Liver (tissue), 9 donors: Measurements from ENCODE around the gene OGN. TPM values are rescaled to one million over a fixed set of nuclear protein-coding genes. Genes with fewer than 3 reads are reported as not detected.

Source experiments
- DNase-seq: peaks from one replicate; pipeline ENCODE4 v3.0.0-alpha.2; 2017; ENCODE audit warnings: low spot score
- H3K27ac ChIP-seq, 2 donors: one replicate each; pipeline ENCODE4 v1.7.0; 2013; ENCODE audit warnings: inconsistent platforms in 2 of 2, low read length in 2 of 2, control low read depth in 1 of 2, low read depth in 1 of 2, mild to moderate bottlenecking in 1 of 2
- H3K27me3 ChIP-seq, 4 donors: one replicate each; pipeline versions ENCODE4 v1.6.1 to v1.7.0; 2013; ENCODE audit warnings: low read length in 3 of 4, inconsistent platforms in 1 of 4, mild to moderate bottlenecking in 1 of 4, moderate library complexity in 1 of 4; ENCODE audit not compliant: control insufficient read depth in 4 of 4, insufficient read depth in 4 of 4
- H3K36me3 ChIP-seq, 4 donors: one replicate each; pipeline versions ENCODE4 v1.6.1 to v1.7.0; 2013; ENCODE audit warnings: low read length in 3 of 4, mild to moderate bottlenecking in 3 of 4, low read depth in 1 of 4, moderate library complexity in 1 of 4; ENCODE audit not compliant: control insufficient read depth in 4 of 4, insufficient read depth in 3 of 4
- H3K4me1 ChIP-seq, 4 donors: one replicate each; pipeline versions ENCODE4 v1.6.1 to v1.7.0; 2013; ENCODE audit warnings: low read length in 3 of 4, mild to moderate bottlenecking in 3 of 4, moderate library complexity in 1 of 4; ENCODE audit not compliant: control insufficient read depth in 4 of 4, insufficient read depth in 4 of 4
- H3K4me3 ChIP-seq, 3 donors: one replicate each; pipeline versions ENCODE4 v1.6.1 to v1.7.0; 2013; ENCODE audit warnings: low read length in 3 of 3, control low read depth in 1 of 3, low read depth in 1 of 3, mild to moderate bottlenecking in 1 of 3
- H3K9ac ChIP-seq, 2 donors: one replicate each; pipeline ENCODE4 v1.7.0; 2013; ENCODE audit warnings: low read length in 2 of 2, mild to moderate bottlenecking in 2 of 2, moderate library complexity in 2 of 2, control low read depth in 1 of 2, low read depth in 1 of 2
- H3K9me3 ChIP-seq, 4 donors: one replicate each; pipeline versions ENCODE4 v1.6.1 to v1.7.0; 2013; ENCODE audit warnings: low read length in 3 of 4; ENCODE audit not compliant: control insufficient read depth in 4 of 4
- EGR1 ChIP-seq, 2 donors: IDR thresholded peaks; 2 replicates each; pipeline ENCODE4 v1.6.1; 2016 to 2018; ENCODE audit warnings: antibody characterized with exemption in 2 of 2, low read depth in 2 of 2
- GABPA ChIP-seq, 2 donors: IDR thresholded peaks in 1 of 2; conservative IDR thresholded peaks in 1 of 2; 2 replicates each; pipeline ENCODE4 v1.6.1; 2016; ENCODE audit warnings: antibody characterized with exemption in 2 of 2, mild to moderate bottlenecking in 1 of 2, moderate library complexity in 1 of 2
- HNF4A ChIP-seq, 2 donors: conservative IDR thresholded peaks; 2 replicates each; pipeline ENCODE4 v1.6.1; 2016; ENCODE audit warnings: antibody characterized with exemption in 2 of 2, mild to moderate bottlenecking in 2 of 2
- HNF4G ChIP-seq: IDR thresholded peaks from 2 replicates; pipeline ENCODE4 v1.6.1; 2016; ENCODE audit warnings: antibody characterized with exemption
- NR2F2 ChIP-seq: IDR thresholded peaks from 2 replicates; pipeline ENCODE4 v1.6.1; 2016; ENCODE audit warnings: antibody characterized with exemption
- RAD21 ChIP-seq, 2 donors: IDR thresholded peaks; 2 replicates each; pipeline ENCODE4 v1.6.1; 2016; ENCODE audit warnings: antibody characterized with exemption in 2 of 2, mild to moderate bottlenecking in 2 of 2
- RXRA ChIP-seq, 2 donors: IDR thresholded peaks; 2 replicates each; pipeline ENCODE4 v1.6.1; 2017 to 2018; ENCODE audit warnings: antibody characterized with exemption in 2 of 2, mild to moderate bottlenecking in 1 of 2
- SP1 ChIP-seq: IDR thresholded peaks from 2 replicates; pipeline ENCODE4 v1.6.1; 2018; ENCODE audit warnings: antibody characterized with exemption, mild to moderate bottlenecking
- YY1 ChIP-seq: IDR thresholded peaks from 2 replicates; pipeline ENCODE4 v1.6.1; 2016; ENCODE audit warnings: antibody characterized with exemption, mild to moderate bottlenecking
- WGBS: extraction: QIAGEN DNeasy Blood & Tissue Kit; methylation state at CpG from one replicate; pipeline ENCODE4 v1.1.7; 2013; 5-methylcytosine and 5-hydroxymethylcytosine counted together
- polyA plus RNA-seq, 2 donors: library from polyadenylated mRNA; stranded (reverse) in 1 of 2; unstranded in 1 of 2; fragments of 200-250 nt in 1 of 2; fragments of >200 nt in 1 of 2; fragmentation: Nextera tagmentation in 1 of 2; extraction: Ambion mirVana in 1 of 2; gene quantifications; one replicate each; pipeline versions ENCODE4 v1.2.1 to v1.2.3, GENCODE V29; 2013 to 2015
- total RNA-seq, 2 donors: library from RNA; depleted of rRNA; stranded (reverse); fragments of >200 nt; gene quantifications; one replicate each; pipeline ENCODE4 v1.2.3, GENCODE V29; 2014
- TF ChIP-seq, protein P1 (sequence below): IDR thresholded peaks from 2 replicates; pipeline ENCODE4 v1.6.1; 2016; ENCODE audit warnings: antibody characterized with exemption, mild to moderate bottlenecking
- TF ChIP-seq, protein P2 (sequence below): IDR thresholded peaks from 2 replicates; pipeline ENCODE4 v1.6.1; 2016; ENCODE audit warnings: antibody characterized with exemption
- TF ChIP-seq, protein P3 (sequence below): IDR thresholded peaks from 2 replicates; pipeline ENCODE4 v1.6.1; 2016; ENCODE audit warnings: antibody characterized with exemption
- TF ChIP-seq, protein P4 (sequence below): fragments of 150-350 bp; IDR thresholded peaks from 2 replicates; pipeline ENCODE4 v1.5.1; 2017; ENCODE audit warnings: improper control_type of control experiment, low read depth, low read length; ENCODE audit not compliant: missing input control
- TF ChIP-seq, protein P5 (sequence below): IDR thresholded peaks from 2 replicates; pipeline ENCODE4 v1.6.1; 2016; ENCODE audit warnings: antibody characterized with exemption
- donor health status: healthy.
- donor health status: healthy.
- donor health status: healthy.
- donor health status: healthy.
- donor health status: healthy.

The OGN gene
- total and polyA plus RNA-seq, 4 donors: 0.92 to 4.0 (median 1.1) TPM

DNA sequence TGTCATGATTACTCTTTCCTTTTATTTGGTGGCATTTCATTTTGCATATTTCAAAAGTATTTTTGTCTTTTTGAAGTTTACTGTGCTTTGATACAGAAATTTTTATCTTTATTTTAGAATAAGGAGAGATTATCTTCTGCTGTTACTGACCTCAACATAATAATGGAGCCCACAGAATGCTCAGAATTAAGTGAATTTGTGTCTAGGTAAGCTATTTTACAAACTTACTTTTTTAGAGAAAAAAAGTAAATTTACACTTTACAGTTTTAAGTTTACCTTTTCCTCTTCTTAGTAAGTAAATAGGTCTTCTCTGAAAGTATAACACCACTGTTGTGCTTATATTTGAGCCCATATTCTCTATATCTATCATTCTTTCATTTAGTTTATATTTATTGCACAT lies 58.8 kb downstream of the OGN start:
- DNase-seq: no peak
- no peak overlapping the region for H3K27ac ChIP-seq
- no peak overlapping the region for H3K9ac ChIP-seq
- H3K36me3 ChIP-seq: no peaks in the 10 kb centered on the region
- no peak for TF ChIP-seq EGR1 (IDR thresholded peaks at IDR 0.05; ENCODE audit: low read depth in 2 of 2)
- H3K4me3 ChIP-seq: no peak overlapping the region
- H3K4me1 ChIP-seq: no peaks in the 10 kb centered on the region
- no peaks in the 10 kb centered on the region for H3K27me3 ChIP-seq
- H3K9me3 ChIP-seq: no peaks in the 10 kb centered on the region

DNA sequence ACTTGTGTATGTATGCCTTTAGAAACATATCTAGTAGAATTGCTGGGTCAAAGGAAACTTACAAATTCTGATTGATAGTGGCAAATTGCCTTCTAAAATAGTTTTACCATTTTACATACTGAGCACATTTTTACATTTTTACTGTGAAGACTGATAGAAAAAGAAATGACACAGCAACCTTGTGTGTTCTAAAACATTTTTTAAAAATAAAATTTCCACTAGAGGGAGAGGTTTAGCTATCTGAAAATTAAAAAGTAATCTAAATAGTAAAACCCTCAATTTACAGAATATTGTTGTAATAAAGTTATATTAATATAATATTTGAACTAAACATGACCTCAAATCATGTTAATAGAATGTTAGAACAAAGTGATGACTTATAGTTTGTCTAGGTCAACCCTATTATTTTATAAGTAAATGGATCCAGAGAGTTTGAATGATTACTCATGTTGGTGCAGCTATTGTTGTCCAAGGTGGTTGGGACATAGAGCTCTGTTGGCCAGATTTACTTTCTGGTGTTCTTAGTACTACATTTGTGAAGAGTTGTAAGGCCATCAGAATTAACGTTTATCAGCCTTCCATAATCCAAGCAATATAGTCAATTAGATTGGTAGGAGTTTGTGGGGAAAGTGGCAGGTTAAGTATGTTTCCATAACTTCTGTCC lies 61.4 kb downstream of the OGN start:
- Histone ChIP-seq H3K27me3 (no peaks in the 10 kb centered on the region), H3K4me3 (no peak overlapping the region), H3K9ac (no peak overlapping the region), H3K27ac (no peak overlapping the region), H3K9me3 (no peaks in the 10 kb centered on the region), H3K36me3 (no peaks in the 10 kb centered on the region), H3K4me1 (no peaks in the 10 kb centered on the region)
- TF ChIP-seq RAD21 (IDR thresholded peaks at IDR 0.05): peak; percentile 55 to 65
- TF ChIP-seq, protein P1, sequence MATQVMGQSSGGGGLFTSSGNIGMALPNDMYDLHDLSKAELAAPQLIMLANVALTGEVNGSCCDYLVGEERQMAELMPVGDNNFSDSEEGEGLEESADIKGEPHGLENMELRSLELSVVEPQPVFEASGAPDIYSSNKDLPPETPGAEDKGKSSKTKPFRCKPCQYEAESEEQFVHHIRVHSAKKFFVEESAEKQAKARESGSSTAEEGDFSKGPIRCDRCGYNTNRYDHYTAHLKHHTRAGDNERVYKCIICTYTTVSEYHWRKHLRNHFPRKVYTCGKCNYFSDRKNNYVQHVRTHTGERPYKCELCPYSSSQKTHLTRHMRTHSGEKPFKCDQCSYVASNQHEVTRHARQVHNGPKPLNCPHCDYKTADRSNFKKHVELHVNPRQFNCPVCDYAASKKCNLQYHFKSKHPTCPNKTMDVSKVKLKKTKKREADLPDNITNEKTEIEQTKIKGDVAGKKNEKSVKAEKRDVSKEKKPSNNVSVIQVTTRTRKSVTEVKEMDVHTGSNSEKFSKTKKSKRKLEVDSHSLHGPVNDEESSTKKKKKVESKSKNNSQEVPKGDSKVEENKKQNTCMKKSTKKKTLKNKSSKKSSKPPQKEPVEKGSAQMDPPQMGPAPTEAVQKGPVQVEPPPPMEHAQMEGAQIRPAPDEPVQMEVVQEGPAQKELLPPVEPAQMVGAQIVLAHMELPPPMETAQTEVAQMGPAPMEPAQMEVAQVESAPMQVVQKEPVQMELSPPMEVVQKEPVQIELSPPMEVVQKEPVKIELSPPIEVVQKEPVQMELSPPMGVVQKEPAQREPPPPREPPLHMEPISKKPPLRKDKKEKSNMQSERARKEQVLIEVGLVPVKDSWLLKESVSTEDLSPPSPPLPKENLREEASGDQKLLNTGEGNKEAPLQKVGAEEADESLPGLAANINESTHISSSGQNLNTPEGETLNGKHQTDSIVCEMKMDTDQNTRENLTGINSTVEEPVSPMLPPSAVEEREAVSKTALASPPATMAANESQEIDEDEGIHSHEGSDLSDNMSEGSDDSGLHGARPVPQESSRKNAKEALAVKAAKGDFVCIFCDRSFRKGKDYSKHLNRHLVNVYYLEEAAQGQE: no peak
- DNase-seq: no peak
- WGBS: 89% methylated on average over 1 of the region's 1 CpG

DNA sequence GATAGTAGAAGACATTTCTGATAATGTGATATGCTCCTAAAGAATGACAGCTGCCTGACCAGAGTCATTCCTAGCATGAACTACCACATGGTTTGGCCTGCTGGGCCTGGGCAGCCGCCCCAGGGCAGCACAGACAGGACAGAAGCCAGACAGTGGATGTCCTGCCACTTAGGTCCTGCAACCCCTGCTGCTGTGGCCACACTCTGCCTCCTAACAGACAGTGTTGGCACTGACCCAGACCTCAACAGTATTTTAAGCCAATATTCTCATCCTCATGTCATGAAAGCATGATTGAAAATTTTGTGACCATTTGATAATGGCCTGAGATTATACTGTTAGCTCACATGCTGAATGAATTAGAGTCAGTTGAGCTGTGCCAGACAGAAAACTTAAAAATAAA lies 62.8 kb downstream of the OGN start:
- Histone ChIP-seq H3K36me3 (peaks cover 0 to 2% (median 0%) of the 10 kb centered on the region in 4 donors), H3K9ac (no peak overlapping the region), H3K4me3 (no peak overlapping the region), H3K27me3 (no peaks in the 10 kb centered on the region), H3K4me1 (no peaks in the 10 kb centered on the region), H3K9me3 (no peaks in the 10 kb centered on the region), H3K27ac (no peak overlapping the region)
- 98% methylated on average over 1 of the region's 1 CpG for WGBS
- no peak for TF ChIP-seq RXRA (IDR thresholded peaks at IDR 0.05)
- TF ChIP-seq, protein P2, sequence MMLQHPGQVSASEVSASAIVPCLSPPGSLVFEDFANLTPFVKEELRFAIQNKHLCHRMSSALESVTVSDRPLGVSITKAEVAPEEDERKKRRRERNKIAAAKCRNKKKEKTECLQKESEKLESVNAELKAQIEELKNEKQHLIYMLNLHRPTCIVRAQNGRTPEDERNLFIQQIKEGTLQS: no peak
- no peak for TF ChIP-seq EGR1 (IDR thresholded peaks at IDR 0.05; ENCODE audit: low read depth in 2 of 2)
- no peak for TF ChIP-seq HNF4G
- TF ChIP-seq, protein P1: no peak
- TF ChIP-seq, protein P3, sequence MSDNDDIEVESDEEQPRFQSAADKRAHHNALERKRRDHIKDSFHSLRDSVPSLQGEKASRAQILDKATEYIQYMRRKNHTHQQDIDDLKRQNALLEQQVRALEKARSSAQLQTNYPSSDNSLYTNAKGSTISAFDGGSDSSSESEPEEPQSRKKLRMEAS: no peak
- TF ChIP-seq, protein P4, sequence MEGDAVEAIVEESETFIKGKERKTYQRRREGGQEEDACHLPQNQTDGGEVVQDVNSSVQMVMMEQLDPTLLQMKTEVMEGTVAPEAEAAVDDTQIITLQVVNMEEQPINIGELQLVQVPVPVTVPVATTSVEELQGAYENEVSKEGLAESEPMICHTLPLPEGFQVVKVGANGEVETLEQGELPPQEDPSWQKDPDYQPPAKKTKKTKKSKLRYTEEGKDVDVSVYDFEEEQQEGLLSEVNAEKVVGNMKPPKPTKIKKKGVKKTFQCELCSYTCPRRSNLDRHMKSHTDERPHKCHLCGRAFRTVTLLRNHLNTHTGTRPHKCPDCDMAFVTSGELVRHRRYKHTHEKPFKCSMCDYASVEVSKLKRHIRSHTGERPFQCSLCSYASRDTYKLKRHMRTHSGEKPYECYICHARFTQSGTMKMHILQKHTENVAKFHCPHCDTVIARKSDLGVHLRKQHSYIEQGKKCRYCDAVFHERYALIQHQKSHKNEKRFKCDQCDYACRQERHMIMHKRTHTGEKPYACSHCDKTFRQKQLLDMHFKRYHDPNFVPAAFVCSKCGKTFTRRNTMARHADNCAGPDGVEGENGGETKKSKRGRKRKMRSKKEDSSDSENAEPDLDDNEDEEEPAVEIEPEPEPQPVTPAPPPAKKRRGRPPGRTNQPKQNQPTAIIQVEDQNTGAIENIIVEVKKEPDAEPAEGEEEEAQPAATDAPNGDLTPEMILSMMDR: no peak
- TF ChIP-seq GABPA (IDR thresholded peaks at IDR 0.05 in 1 of 2, conservative IDR thresholded peaks at IDR 0.05 in 1 of 2): no peak
- TF ChIP-seq HNF4A (conservative IDR thresholded peaks at IDR 0.05): no peak
- no peak for TF ChIP-seq RAD21 (IDR thresholded peaks at IDR 0.05)
- no peak for TF ChIP-seq NR2F2
- TF ChIP-seq, protein P5, sequence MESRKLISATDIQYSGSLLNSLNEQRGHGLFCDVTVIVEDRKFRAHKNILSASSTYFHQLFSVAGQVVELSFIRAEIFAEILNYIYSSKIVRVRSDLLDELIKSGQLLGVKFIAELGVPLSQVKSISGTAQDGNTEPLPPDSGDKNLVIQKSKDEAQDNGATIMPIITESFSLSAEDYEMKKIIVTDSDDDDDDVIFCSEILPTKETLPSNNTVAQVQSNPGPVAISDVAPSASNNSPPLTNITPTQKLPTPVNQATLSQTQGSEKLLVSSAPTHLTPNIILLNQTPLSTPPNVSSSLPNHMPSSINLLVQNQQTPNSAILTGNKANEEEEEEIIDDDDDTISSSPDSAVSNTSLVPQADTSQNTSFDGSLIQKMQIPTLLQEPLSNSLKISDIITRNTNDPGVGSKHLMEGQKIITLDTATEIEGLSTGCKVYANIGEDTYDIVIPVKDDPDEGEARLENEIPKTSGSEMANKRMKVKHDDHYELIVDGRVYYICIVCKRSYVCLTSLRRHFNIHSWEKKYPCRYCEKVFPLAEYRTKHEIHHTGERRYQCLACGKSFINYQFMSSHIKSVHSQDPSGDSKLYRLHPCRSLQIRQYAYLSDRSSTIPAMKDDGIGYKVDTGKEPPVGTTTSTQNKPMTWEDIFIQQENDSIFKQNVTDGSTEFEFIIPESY: no peak
- no peak for TF ChIP-seq SP1
- TF ChIP-seq YY1: no peak
- no peak for DNase-seq
